HG03378 (cell line): ENCODE data around the gene POC1A.
"Not testable (repeated sequence)": the region's sequence is repeated elsewhere in the genome, so short reads cannot be mapped to it uniquely, and the experiment has no call there.

Experiments
- ATAC-seq: cut with Tn5 transposase; IDR thresholded peaks from one replicate; pipeline ENCODE4 v1.9.1; 2021; ENCODE audit warnings: mild to moderate bottlenecking, moderate library complexity; ENCODE audit not compliant: unreplicated experiment

The POC1A gene

GRCh38 chr3:52036222-52036694, 118.0 kb downstream of the POC1A start:
- ATAC-seq, result peak; percentile 61

GRCh38 chr3:52034651-52035050, 119.6 kb downstream of the POC1A start:
- no peak for ATAC-seq

- ATAC-seq, result no peak
Measured at GRCh38 chr3:52034212-52034611, 120.0 kb downstream of the POC1A start.

- ATAC-seq, result not testable (repeated sequence)
Measured at GRCh38 chr3:52033748-52034147, 120.5 kb downstream of the POC1A start.

GRCh38 chr3:52032702-52033408, 121.4 kb downstream of the POC1A start:
- ATAC-seq, result no peak

GRCh38 chr3:52031896-52032295, 122.3 kb downstream of the POC1A start:
- ATAC-seq, result no peak

- ATAC-seq, result no peak
Measured at GRCh38 chr3:52030714-52031310, 123.4 kb downstream of the POC1A start.

- no peak for ATAC-seq
Measured at GRCh38 chr3:52029535-52029934, 124.7 kb downstream of the POC1A start.

- no peak for ATAC-seq
Measured at GRCh38 chr3:52029053-52029452, 125.2 kb downstream of the POC1A start.

- ATAC-seq, result no peak
Measured at GRCh38 chr3:52028572-52028971, 125.7 kb downstream of the POC1A start.

- ATAC-seq, result no peak
Measured at GRCh38 chr3:52026041-52026440, 128.2 kb downstream of the POC1A start.

- ATAC-seq, result no peak
Measured at GRCh38 chr3:52025453-52025852, 128.8 kb downstream of the POC1A start.
